ENCODE data around the gene UBAC2.
"Not testable (repeated sequence)": the region's sequence is repeated elsewhere in the genome, so short reads cannot be mapped to it uniquely, and the experiment has no call there.

The UBAC2 gene

DNA sequence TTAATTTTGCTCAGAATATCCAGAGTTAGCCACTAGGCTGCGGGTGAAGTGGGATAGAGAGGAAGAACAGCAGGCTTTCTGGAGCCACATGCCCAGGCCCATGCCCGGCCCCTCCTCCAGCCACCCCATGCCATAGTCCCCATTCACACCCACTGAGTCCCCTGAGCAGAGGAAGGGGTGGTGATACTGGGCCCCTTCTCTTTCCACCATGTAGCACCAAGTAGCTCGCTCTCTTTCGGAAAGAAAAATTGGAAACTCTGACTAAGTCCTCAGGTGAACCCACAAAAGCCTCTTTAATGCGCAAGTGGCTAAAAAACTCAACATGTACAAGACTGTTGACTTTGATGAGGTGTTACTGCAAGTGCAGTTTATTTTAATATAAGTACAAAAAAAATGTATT is 183.3 kb downstream of the UBAC2 start:
- no peak for DNase-seq

- peak; percentile 73 for DNase-seq
Observed at GRCh38 chr13:99384468-99384867, 183.8 kb downstream of the UBAC2 start.

- DNase-seq, result no peak
Observed at GRCh38 chr13:99385161-99385560, 184.5 kb downstream of the UBAC2 start.

DNA sequence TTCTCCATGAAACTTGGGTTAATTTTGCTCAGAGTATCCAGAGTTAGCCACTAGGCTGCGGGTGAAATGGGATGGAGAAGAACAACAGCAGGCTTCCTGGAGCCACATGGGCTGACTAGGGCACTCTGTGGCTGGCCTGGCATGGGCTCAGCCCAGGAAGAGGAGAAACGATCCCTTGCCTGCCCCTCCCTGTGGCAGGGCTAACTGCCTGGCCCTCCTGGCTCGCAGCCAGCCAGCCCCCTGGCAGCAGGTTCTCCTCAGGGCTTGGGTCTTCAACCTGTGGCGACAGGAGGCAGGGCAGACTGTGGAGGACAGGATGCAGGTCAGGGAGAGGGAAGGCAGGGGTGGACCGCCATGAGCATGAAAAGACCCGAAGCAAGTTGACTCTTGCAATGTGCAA is 185.3 kb downstream of the UBAC2 start:
- DNase-seq, result no peak

- DNase-seq, result no peak
Observed at GRCh38 chr13:99386495-99386894, 185.8 kb downstream of the UBAC2 start.

DNA sequence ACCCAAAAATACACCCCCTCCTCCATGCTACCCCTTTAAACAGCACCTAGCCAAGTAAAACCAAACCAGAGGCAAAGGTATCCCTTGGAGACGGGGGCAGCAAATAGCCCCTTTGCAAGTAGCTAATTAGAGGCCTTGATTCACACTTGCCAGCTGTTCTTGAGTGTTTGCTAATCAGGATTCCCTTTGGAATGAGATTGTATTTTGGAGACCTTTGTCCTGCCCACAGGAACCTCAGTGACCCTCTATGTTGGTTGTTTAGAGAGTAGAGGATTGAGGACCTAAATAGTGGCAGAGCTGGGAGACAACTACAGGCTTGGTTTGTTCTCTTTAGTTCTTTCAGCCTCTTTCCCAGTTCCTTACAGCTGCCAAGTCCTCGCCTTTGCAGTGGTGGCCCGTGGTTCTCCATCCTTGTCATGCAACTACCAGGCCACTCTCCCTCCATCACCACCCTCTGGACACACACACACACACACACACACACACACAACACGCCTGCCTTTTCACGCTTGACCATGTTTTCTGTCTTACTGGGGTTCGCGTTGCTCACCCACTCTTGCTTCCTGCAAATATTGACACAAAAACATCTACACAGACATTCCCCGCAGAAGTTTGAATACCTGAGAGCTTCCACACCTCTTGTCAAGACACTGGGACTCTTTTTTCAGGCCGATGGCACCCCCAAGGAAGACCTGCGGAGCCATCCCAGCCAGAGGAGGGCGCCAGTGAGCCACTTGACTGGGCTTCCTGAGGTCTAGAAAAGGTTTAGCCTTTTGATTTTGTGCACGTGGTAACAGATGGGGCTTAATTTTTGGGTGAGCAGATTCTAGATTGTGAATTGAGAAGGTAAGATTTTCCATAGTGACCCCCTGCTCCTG is 186.5 kb downstream of the UBAC2 start:
- peak; percentile 82 for DNase-seq

DNA sequence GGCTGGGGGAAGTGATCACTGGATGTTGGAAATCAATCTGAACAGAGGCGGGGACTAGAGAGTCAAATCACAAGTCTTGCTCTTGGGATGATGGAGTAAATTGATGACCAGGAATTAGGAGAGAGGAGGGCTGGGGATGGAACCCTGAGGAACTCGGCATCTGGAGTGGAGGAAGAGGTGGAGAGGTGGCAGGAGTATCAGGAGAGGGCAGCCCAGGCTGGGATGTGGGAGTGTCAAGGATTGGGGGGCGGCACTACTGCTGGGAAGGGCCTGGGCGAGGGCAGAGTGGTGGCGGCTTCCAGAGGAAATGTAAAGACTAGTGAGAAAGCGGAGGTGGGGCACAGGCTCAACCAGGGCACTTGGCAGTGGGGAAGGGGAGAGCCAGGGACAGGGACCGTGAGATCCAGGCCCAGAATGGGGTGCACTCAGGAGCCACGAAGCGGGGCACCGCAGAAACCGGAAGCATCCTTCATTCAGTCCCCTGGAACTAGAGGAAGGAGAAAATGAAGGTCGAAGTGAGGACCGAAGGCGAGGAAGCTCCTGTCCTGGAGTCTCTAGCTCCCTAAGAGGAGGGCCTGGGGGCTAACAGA is 187.8 kb downstream of the UBAC2 start:
- DNase-seq, result no peak

DNA sequence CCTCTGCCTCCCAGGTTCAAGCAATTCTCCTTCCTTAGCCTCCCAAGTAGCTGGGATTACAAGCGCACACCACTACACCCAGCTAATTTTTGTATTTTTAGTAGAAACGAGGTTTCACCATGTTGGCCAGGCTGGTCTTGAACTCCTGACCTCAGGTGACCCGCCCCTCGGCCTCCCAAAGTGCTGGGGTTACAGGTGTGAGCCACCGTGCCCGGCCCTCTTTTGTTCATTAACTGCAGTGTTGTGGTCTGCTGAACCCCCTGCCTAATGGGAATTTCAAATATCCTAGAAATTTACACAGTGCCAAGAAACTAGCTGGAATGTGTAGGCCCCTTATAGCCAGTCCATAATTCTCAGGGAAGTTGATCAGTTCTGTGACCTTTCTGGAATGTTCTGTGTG is 188.4 kb downstream of the UBAC2 start:
- DNase-seq, result not testable (repeated sequence)

GRCh38 chr13:99389520-99390304 is 189.1 kb downstream of the UBAC2 start:
- no peak for DNase-seq

GRCh38 chr13:99390601-99391000 is 189.9 kb downstream of the UBAC2 start:
- no peak for DNase-seq

GRCh38 chr13:99391781-99392469 is 191.3 kb downstream of the UBAC2 start:
- DNase-seq, result no peak

DNA sequence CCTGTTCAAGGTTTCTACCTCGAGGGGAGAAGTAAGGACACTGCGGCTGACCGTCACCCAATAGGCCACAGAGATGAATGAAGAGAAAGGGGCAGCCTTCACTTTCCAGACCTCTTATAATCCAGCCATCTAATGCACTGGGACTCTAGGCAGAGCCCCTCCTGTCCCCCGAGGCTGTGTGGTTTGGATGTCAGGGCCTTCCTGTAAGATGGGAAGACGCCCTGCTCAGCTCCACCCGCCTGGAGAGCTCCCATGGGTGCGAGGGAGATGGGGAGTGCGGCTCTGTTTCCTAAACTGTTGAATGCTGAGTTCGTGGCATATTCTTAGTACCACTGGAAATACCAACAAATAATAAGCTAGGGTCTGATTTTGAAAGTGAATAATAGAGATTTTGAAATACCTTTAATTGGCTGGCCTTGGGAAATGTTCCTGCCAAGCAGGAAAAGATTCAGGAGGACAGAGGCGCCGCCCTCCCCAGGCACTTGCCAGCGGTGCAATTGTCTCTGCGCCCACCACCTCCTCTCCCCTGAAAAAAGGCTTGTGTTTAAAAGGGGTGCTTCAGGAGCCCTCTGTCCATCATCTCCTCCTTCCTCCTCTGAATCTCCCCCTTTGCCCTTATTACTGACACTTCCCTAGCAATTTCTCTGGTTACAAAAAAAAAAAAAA is 191.9 kb downstream of the UBAC2 start:
- DNase-seq, result no peak

DNA sequence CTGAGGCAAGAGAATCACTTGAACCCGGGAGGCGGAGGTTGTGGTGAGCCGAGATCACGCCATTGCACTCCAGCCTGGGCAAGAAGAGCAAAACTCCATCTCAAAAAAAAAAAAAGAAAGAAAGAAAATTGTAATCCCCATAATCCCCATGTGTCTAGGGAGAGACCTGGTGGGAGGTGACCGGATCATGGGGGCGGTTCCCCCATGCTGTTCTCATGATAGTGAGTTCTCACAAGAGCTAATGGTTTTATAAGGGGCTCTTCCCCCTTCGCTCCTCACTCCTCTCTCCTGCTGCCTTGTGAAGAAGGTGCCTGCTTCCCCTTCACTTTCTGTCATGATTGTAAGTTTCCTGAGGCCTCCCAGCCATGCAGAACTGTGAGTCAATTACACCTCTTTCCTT is 192.7 kb downstream of the UBAC2 start:
- DNase-seq, result not testable (repeated sequence)

DNA sequence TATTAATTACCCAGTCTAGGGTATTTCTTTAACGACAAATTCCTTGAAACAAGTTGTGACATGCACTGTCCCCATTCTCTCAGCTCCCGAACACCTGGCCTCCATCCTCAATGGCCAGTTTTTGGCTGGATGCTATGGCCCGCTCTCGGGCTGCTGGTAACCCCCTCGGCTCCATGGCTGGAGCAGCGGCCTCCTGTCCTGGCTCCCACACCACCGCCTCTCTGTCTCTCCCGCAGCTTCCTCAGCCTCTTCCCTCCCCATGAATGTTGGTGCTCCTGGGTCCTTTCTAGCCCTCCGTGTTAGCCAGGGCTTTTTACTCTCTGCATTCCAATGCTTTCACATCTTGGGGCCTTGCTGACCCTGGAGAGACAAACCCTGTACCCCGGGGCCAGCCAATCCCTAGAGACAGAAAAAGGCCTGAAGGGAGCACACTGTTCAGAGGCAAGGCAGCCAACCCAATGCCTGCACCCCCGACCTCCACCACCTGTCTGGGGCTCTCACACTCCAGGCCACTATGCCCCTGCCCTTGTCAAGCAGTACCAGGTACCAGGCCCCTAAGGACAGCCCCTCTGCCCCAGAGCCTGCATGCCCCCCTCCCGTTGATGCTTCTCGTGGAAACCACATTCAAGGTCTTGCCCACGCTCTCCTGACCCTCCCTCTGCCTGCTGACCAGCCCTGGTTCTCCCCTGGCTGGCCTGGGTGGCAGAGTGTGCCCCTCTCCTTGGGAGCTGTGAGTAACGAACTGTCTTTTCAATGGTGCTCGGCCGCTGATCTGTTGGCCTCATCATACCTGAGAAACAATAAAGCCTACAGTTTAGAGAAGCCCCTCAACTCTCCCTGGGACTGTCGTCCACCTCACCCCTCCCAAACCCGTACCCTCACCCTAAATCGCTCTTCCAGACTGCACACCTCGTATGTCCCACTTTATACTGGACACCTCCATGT is 193.4 kb downstream of the UBAC2 start:
- DNase-seq, result no peak

DNA sequence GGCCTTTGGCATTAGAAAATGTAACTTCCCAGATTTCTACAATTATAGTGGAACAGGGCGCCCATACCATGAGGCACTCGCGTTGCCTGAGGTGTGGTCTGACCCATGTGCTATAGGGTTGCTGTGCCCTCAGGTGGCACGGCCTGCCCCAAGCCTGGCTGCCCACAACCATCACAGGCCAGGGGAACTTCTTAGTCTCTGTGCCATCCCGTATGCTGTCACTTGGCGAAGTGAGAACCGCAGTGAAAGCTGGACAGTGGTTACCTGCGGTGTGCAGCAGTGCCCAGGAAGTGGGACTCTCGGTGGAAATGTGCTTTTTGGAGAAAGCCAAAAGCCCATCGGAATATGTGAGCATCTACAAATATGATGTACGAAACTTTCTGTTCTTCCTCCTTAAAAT is 194.8 kb downstream of the UBAC2 start:
- no peak for DNase-seq

DNA sequence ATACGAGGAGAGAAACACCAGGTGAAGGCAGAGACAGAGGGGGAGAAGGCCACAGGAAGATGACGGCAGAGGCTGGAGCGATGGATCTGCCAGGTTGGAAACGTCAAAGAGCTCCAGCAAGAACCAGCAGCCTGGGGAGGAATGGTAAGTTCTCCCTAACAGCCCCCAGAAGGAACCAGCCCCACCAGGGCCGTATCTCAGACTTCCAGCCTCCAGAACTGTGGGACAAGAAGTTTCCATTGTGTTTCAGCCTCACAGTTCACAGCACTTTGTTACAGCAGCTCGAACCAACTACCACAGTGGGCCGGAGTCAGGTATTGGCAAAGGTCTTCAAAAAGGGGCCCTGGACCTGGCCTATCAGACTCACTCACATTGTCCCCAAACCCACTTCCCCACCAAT is 195.8 kb downstream of the UBAC2 start:
- no peak for DNase-seq

- no peak for DNase-seq
Observed at GRCh38 chr13:99398071-99398470, 197.4 kb downstream of the UBAC2 start.

GRCh38 chr13:99398916-99399622 is 198.4 kb downstream of the UBAC2 start:
- no peak for DNase-seq

DNA sequence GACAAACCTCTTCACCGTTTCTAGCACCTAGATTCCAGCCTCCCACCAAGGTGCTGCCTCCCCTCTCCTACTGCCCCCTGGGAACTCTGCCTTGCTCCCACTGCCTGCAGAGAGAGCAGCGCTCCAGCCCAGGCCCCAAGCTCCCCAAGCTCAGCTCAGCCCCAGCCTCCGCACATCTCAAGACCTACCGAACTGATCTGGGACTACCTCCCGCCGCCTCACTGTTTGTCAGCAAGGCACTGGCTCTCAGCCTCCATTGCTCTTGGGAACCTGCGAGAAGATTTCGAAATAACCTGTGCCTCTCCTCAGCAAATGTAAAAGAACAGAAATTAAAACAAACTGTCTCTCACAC is 198.9 kb downstream of the UBAC2 start:
- no peak for DNase-seq

- DNase-seq, result peak; percentile 39
Observed at GRCh38 chr13:99403458-99403971, 202.9 kb downstream of the UBAC2 start.
